GM12892 (cell line): ENCODE data around the gene RBM20.

ENCODE experiments used
- POLR2A ChIP-seq: IDR thresholded peaks from 2 replicates; pipeline ENCODE4 v1.6.1; 2011; ENCODE audit warnings: low read depth, low read length, control low read depth
- TAF1 ChIP-seq: IDR thresholded peaks from 2 replicates; pipeline ENCODE4 v1.6.1; 2011; ENCODE audit warnings: low read depth, mild to moderate bottlenecking, control low read depth, low read length, borderline replicate concordance

- peak; percentile 45; the same call in 1 of the 2 replicates for TF ChIP-seq TAF1
- peak; percentile 35; the same call in 1 of the 2 replicates for TF ChIP-seq POLR2A
Measured at GRCh38 chr10:110815354-110816004, 171.3 kb downstream of the RBM20 start.
